ENCODE results near the gene B3GNT5.

Gene B3GNT5

GRCh38 chr3:183295211-183295610, 42.2 kb downstream of the B3GNT5 start:
- DNase-seq (ENCODE audit: low read depth): peak; percentile 97
- no peak overlapping the region for H3K4me3 ChIP-seq (ENCODE audit: low read length)
- TF ChIP-seq CTCF (IDR thresholded peaks at IDR 0.05; ENCODE audit: insufficient read depth, low read depth, low read length, missing control alignments): no peak

- no peak overlapping the region for H3K4me3 ChIP-seq (ENCODE audit: low read length)
- no peak for TF ChIP-seq CTCF (IDR thresholded peaks at IDR 0.05; ENCODE audit: insufficient read depth, low read depth, low read length, missing control alignments)
- DNase-seq (ENCODE audit: low read depth): no peak
Observed at GRCh38 chr3:183296944-183297343, 43.9 kb downstream of the B3GNT5 start.

- H3K4me3 ChIP-seq (ENCODE audit: low read length): no peak overlapping the region
- TF ChIP-seq CTCF (IDR thresholded peaks at IDR 0.05; ENCODE audit: insufficient read depth, low read depth, low read length, missing control alignments): no peak
- peak; percentile 86 for DNase-seq (ENCODE audit: low read depth)
Observed at GRCh38 chr3:183298701-183299153, 45.7 kb downstream of the B3GNT5 start.

- no peak overlapping the region for H3K4me3 ChIP-seq (ENCODE audit: low read length)
- no peak for DNase-seq (ENCODE audit: low read depth)
- TF ChIP-seq CTCF (IDR thresholded peaks at IDR 0.05; ENCODE audit: insufficient read depth, low read depth, low read length, missing control alignments): no peak
Observed at GRCh38 chr3:183299976-183300375, 46.9 kb downstream of the B3GNT5 start.

GRCh38 chr3:183300996-183301562, 48.0 kb downstream of the B3GNT5 start:
- DNase-seq (ENCODE audit: low read depth): no peak
- TF ChIP-seq CTCF (IDR thresholded peaks at IDR 0.05; ENCODE audit: insufficient read depth, low read depth, low read length, missing control alignments): no peak
- no peak overlapping the region for H3K4me3 ChIP-seq (ENCODE audit: low read length)

GRCh38 chr3:183301937-183302580, 49.0 kb downstream of the B3GNT5 start:
- H3K4me3 ChIP-seq (ENCODE audit: low read length): no peak overlapping the region
- peak; percentile 79 for DNase-seq (ENCODE audit: low read depth)
- no peak for TF ChIP-seq CTCF (IDR thresholded peaks at IDR 0.05; ENCODE audit: insufficient read depth, low read depth, low read length, missing control alignments)

GRCh38 chr3:183303690-183304089, 50.6 kb downstream of the B3GNT5 start:
- no peak for DNase-seq (ENCODE audit: low read depth)
- no peak for TF ChIP-seq CTCF (IDR thresholded peaks at IDR 0.05; ENCODE audit: insufficient read depth, low read depth, low read length, missing control alignments)
- H3K4me3 ChIP-seq (ENCODE audit: low read length): no peak overlapping the region
